SK-N-SH (cell line): ENCODE results near the gene RNU7-1.

ENCODE experiments used
- CTCF ChIP-seq: fragments of 200-600 bp; sonication (generic); IDR thresholded peaks from 2 replicates; pipeline ENCODE4 v1.6.1; 2017; ENCODE audit warnings: antibody characterized with exemption, mild to moderate bottlenecking, moderate library complexity
- GABPA ChIP-seq: IDR thresholded peaks from 2 replicates; pipeline ENCODE4 v1.4.0; 2012; ENCODE audit warnings: low read depth, mild to moderate bottlenecking
- MEF2A ChIP-seq: IDR thresholded peaks from 2 replicates; pipeline ENCODE4 v1.4.0; 2012; ENCODE audit warnings: low read depth, borderline replicate concordance
- PBX3 ChIP-seq: IDR thresholded peaks from 2 replicates; pipeline ENCODE4; 2012
- RFX5 ChIP-seq: IDR thresholded peaks from 2 replicates; pipeline ENCODE4 v1.6.1; 2012; ENCODE audit warnings: mild to moderate bottlenecking, improper control_type of control experiment, low read length
- USF1 ChIP-seq: IDR thresholded peaks from 2 replicates; pipeline ENCODE4 v1.4.0; 2012; ENCODE audit warnings: low read depth, borderline replicate concordance
- YY1 ChIP-seq: IDR thresholded peaks from 2 replicates; pipeline ENCODE4 v1.4.0; 2012; ENCODE audit warnings: low read depth, mild to moderate bottlenecking

DNA sequence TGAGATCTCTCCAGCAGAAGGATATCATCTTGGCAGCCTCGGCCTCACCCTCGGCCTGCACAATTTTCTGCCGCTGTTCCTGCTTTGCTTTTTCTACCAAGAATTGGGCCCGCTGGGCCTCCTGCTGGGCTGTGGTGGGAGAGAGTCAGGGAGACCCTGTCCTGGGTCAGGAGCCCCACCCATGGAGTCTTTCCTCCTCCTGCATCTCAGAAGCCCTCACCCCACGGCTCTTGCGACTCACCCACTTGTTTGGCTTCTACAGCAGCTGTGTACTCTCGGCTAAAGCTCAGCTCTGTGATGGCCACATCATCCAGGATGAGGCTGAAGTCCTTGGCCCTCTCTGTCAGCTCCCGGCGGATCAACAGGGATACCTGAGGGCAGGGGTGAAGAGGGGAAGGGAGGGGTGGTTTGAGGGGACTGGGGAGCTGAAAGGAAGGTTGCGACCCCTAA is 24.1 kb downstream of the RNU7-1 start:
- TF ChIP-seq CTCF, result no peak
- no peak for TF ChIP-seq GABPA
- TF ChIP-seq USF1, result no peak
- no peak for TF ChIP-seq RFX5
- TF ChIP-seq YY1, result no peak
- no peak for TF ChIP-seq MEF2A
- TF ChIP-seq PBX3, result no peak
